Measurements from ENCODE around the gene DHRS12.
A peak's percentile ranks its signal among the peaks of the same experiment; 100 is the strongest.

The DHRS12 gene

DNA sequence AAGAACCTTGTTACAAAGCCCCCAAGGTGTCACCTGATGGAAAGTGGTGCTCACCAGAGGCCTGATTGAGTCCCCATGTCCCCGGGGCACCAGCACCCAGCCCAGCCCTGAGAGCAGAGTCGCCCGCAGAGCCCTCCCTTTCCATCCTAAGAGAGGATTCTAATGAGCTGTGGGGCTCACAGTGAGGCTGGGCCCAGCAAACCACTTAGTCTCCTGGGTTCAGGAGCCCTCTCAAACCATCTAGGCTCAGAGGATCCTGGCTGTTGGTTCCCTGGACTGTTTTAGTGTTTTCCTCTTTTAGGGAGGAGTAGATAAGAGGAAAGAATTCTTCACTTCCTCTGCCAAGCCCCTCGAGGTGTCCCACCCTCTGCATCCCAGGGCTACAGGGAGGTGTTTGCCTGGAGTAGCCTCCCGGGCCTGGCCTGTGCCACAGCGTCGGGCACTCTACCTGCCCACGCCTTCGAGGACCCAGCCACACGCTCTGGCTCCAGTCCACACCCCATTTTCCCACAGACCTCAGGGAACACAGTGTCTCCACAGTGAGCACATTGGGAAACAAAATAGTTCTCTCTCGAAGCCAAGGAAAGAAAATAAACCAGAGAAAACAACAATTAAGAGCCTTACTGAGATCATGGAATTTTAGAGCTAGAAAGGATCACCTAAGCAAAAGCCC lies 34.4 kb downstream of the DHRS12 start:
- in situ Hi-C loops (cut with HindIII; ENCODE audit: low pct_ligation_motif_present, low pct_unique_long_range_greater_than_20kb, low sequenced_read_pairs), result no loop called here
- no peak for DNase-seq

DNA sequence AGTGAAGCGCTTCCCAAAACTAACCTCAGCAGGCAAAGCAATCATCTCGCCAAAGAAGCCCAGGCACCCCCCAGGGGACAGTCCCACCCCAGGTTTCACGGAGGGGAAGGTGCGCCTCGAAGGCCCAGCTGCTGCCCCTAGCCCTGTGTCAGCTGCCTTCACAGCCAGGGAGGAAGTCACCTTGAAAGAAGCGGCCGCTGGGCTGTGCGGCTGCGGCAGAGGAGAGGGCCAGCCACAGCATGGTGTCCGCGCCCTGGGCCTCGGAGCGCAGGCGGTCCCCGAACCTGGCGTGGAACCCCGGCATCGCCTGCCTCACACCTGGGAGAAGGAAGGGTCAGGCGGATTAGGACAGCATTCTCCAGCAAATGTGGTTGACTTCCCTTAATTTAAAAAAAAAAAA lies 35.0 kb downstream of the DHRS12 start:
- in situ Hi-C loops (cut with HindIII; ENCODE audit: low pct_ligation_motif_present, low pct_unique_long_range_greater_than_20kb, low sequenced_read_pairs), result no loop called here
- no peak for DNase-seq

GRCh38 chr13:51768378-51768921 lies 35.5 kb downstream of the DHRS12 start:
- DNase-seq, result no peak
- in situ Hi-C loops (cut with HindIII; ENCODE audit: low pct_ligation_motif_present, low pct_unique_long_range_greater_than_20kb, low sequenced_read_pairs), result no loop called here

DNA sequence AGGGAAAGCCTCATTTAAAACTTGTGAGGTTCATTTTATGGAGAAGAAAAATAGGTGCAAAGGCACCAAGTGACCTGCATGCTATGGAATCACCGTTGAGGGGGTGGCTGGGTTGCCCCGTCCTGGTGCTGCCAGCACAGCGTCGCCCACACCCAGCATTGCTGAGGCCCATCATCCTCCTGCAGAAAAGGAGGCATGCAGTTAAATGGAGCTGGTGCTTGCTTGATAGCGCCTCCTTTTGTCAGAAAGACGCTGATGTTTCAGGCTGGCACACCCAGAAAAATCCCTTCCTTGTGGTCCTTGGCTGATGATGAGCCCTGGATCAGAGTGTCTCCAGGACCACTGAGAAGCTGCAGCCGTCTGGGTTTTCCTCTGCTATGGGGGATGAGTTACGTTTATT lies 36.9 kb downstream of the DHRS12 start:
- no peak for DNase-seq
- in situ Hi-C loops (cut with HindIII; ENCODE audit: low pct_ligation_motif_present, low pct_unique_long_range_greater_than_20kb, low sequenced_read_pairs), result no loop called here

DNA sequence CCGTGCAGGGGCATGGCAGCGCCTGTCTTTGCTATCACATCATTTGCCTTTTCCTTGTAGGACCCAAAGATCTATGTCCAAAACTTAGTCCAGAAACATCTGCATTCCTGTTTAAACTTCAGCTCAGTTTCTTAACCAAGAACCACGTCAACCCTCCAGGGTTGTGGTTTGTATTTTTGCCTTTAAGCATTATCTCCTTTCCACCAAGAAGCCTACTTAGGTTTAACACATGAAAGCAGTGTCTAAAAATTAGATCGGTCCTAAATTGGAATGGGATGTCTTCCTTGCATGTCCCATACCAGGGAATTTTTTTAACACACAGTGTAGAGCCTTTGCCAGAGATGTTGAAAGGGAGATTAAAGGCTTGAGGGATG lies 38.8 kb downstream of the DHRS12 start:
- DNase-seq, result no peak
- in situ Hi-C loops (cut with HindIII; ENCODE audit: low pct_ligation_motif_present, low pct_unique_long_range_greater_than_20kb, low sequenced_read_pairs), result no loop called here

DNA sequence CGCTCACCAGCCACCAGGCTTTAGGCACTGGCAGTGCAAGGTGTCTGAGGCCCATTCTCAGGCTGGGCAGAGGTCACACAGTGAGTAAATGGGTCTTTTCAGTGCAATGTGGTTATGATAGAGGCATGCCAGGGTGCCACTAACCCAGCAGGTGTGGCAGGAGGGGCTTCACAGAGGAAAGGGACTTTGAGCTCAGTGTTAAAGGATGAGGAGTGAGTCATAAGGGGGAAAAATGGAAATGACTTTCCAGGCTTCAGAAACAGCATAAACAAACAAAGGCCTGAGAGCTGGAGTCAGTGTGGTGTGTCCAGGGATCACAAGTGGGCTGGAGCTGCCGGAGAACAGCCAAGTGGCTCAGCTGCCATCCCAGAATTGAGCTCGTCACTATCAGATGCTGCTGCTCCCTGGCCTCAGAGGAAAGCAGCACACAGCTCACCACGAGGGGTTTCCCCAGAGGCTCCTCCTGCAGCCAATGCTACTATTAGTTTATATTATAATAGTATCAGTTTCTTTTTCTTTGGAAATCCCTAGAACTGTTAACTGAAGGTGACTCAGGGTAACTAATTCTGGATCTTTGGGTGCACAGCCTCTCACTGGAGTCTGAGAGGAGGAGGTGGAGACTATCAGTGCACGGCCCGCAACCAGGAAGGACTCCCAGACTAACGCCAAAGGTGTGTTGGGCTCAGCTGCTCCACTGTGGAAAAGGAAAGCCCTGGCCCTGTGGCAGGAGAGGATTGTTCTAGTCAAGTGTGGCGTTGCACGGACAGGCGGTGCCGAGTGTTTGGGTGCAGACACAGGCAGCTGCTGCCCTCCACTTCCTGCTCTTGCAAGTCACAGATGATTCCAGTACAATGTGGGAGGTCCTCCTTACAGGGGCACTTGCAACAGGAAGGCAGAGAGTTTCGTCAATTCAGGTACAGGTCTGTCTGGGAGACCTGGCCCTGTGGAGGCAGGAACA lies 39.5 kb downstream of the DHRS12 start:
- peak; percentile 63 for DNase-seq
- in situ Hi-C loops (cut with HindIII; ENCODE audit: low pct_ligation_motif_present, low pct_unique_long_range_greater_than_20kb, low sequenced_read_pairs), result no loop called here

- in situ Hi-C loops (cut with HindIII; ENCODE audit: low pct_ligation_motif_present, low pct_unique_long_range_greater_than_20kb, low sequenced_read_pairs), result no loop called here
- no peak for DNase-seq
Observed at GRCh38 chr13:51763486-51763885, 40.5 kb downstream of the DHRS12 start.

- no peak for DNase-seq
- in situ Hi-C loops (cut with HindIII; ENCODE audit: low pct_ligation_motif_present, low pct_unique_long_range_greater_than_20kb, low sequenced_read_pairs), result no loop called here
Observed at GRCh38 chr13:51761643-51762350, 42.2 kb downstream of the DHRS12 start.

GRCh38 chr13:51760592-51760991 lies 43.4 kb downstream of the DHRS12 start:
- no peak for DNase-seq
- in situ Hi-C loops (cut with HindIII; ENCODE audit: low pct_ligation_motif_present, low pct_unique_long_range_greater_than_20kb, low sequenced_read_pairs), result no loop called here

DNA sequence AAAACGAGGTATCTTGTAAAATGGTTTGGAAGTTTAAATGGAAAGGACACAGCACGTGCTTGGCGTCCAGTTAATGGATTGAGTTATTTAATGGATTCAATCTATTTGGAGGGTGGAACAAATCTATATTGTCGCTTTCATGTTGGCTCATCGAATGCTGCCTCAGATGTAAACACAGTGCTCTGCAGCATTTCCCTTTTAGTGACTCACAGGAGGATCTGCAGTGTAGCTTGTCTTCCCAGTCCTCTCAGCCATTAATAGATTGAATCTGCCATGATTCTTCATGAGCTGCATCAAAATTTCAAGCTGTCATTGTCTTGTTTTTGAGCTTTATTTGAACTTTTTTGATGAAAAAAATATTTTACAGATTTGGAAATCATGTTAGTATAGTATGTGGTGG lies 44.7 kb downstream of the DHRS12 start:
- no peak for DNase-seq
- in situ Hi-C loops (cut with HindIII; ENCODE audit: low pct_ligation_motif_present, low pct_unique_long_range_greater_than_20kb, low sequenced_read_pairs), result no loop called here

DNA sequence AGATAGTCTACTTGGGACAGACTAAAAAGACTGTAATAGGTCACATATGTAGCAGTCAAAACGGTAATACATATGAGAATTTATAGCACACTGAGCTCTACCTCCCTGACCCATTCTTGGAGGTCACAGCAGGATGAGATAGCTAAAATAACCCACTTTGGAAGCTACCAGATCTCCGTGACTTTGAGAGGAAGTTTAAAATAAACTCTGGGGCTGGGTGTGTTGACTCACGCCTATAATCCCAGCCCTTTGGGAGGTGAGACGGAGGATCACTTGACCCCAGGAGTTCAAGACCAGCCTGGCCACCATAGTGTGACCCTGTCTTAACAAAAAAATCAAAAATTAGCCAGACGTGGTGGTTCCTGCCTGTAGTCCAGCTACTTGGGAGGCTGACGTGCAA lies 45.3 kb downstream of the DHRS12 start:
- DNase-seq, result no peak
- in situ Hi-C loops (cut with HindIII; ENCODE audit: low pct_ligation_motif_present, low pct_unique_long_range_greater_than_20kb, low sequenced_read_pairs), result no loop called here

- DNase-seq, result no peak
- in situ Hi-C loops (cut with HindIII; ENCODE audit: low pct_ligation_motif_present, low pct_unique_long_range_greater_than_20kb, low sequenced_read_pairs), result no loop called here
Observed at GRCh38 chr13:51756651-51757050, 47.3 kb downstream of the DHRS12 start.

- in situ Hi-C loops (cut with HindIII; ENCODE audit: low pct_ligation_motif_present, low pct_unique_long_range_greater_than_20kb, low sequenced_read_pairs), result loop anchor here (25.0 kb wide), 1 partner anchor 310 kb away; no protein-coding TSS in a partner anchor
- no peak for DNase-seq
Observed at GRCh38 chr13:51747438-51748434, 56.2 kb downstream of the DHRS12 start.

GRCh38 chr13:51746802-51747201 lies 57.2 kb downstream of the DHRS12 start:
- in situ Hi-C loops (cut with HindIII; ENCODE audit: low pct_ligation_motif_present, low pct_unique_long_range_greater_than_20kb, low sequenced_read_pairs), result loop anchor here (25.0 kb wide), 1 partner anchor 310 kb away; no protein-coding TSS in a partner anchor
- no peak for DNase-seq

GRCh38 chr13:51745243-51745642 lies 58.7 kb downstream of the DHRS12 start:
- no peak for DNase-seq
- in situ Hi-C loops (cut with HindIII; ENCODE audit: low pct_ligation_motif_present, low pct_unique_long_range_greater_than_20kb, low sequenced_read_pairs), result loop anchor here (25.0 kb wide), 1 partner anchor 308 kb away; no protein-coding TSS in a partner anchor

GRCh38 chr13:51742611-51743010 lies 61.4 kb downstream of the DHRS12 start:
- DNase-seq, result no peak
- in situ Hi-C loops (cut with HindIII; ENCODE audit: low pct_ligation_motif_present, low pct_unique_long_range_greater_than_20kb, low sequenced_read_pairs), result loop anchor here (25.0 kb wide), 1 partner anchor 305 kb away; no protein-coding TSS in a partner anchor

- in situ Hi-C loops (cut with HindIII; ENCODE audit: low pct_ligation_motif_present, low pct_unique_long_range_greater_than_20kb, low sequenced_read_pairs), result loop anchor here (25.0 kb wide), 1 partner anchor 305 kb away; no protein-coding TSS in a partner anchor
Observed at GRCh38 chr13:51742031-51742430, 61.9 kb downstream of the DHRS12 start.

More at GRCh38 chr13:51742031-51742430, 61.9 kb downstream of the DHRS12 start:
- no peak for DNase-seq
